IMR-90 (cell line): ENCODE measurements around the gene PSKH1.
"Not testable (repeated sequence)": the region's sequence is repeated elsewhere in the genome, so short reads cannot be mapped to it uniquely, and the experiment has no call there.

ENCODE experiments used
- BHLHE40 ChIP-seq: fragments of 150-350 bp; IDR thresholded peaks from 2 replicates; pipeline ENCODE4 v1.6.1; 2016; ENCODE audit warnings: mild to moderate bottlenecking, low read depth, low read length
- CEBPB ChIP-seq: IDR thresholded peaks from 2 replicates; pipeline ENCODE4 v1.6.1; 2012; ENCODE audit warnings: low read depth, low read length, improper control_type of control experiment
- CHD1 ChIP-seq: IDR thresholded peaks from 2 replicates; pipeline ENCODE4 v1.6.1; 2012; ENCODE audit warnings: low read depth, low read length, improper control_type of control experiment
- CTCF ChIP-seq: conservative IDR thresholded peaks from 2 replicates; pipeline ENCODE4 v1.5.1; 2012; ENCODE audit warnings: mild to moderate bottlenecking, low read depth, low read length, improper control_type of control experiment
- MAFK ChIP-seq: IDR thresholded peaks from 2 replicates; pipeline ENCODE4 v1.6.1; 2012; ENCODE audit warnings: low read depth, low read length, improper control_type of control experiment
- MAZ ChIP-seq: IDR thresholded peaks from 2 replicates; pipeline ENCODE4 v1.6.1; 2012; ENCODE audit warnings: low read depth, mild to moderate bottlenecking, low read length, improper control_type of control experiment, moderate library complexity, borderline replicate concordance
- MXI1 ChIP-seq: IDR thresholded peaks from 2 replicates; pipeline ENCODE4 v1.6.1; 2012; ENCODE audit warnings: low read depth, mild to moderate bottlenecking, low read length, moderate library complexity, borderline replicate concordance
- POLR2A ChIP-seq: IDR thresholded peaks from 2 replicates; pipeline ENCODE4 v1.6.1; 2012; ENCODE audit warnings: mild to moderate bottlenecking, low read depth, low read length
- SMC3 ChIP-seq: fragments of 150-350 bp; IDR thresholded peaks from 2 replicates; pipeline ENCODE4 v1.6.1; 2016; ENCODE audit warnings: low read depth, mild to moderate bottlenecking, antibody characterized with exemption, low read length, moderate library complexity

GRCh38 chr16:67915496-67915769 is 22.4 kb downstream of the PSKH1 start:
- TF ChIP-seq CTCF, POLR2A, MAFK, BHLHE40, CEBPB, SMC3, MXI1, MAZ, CHD1: not testable (repeated sequence)
